B cell (primary cell): Measurements from ENCODE around the gene TPSAB1. TPM values are rescaled to one million over a fixed set of nuclear protein-coding genes. Genes with fewer than 3 reads are reported as not detected.

Experiments used
- ATAC-seq: fragments of 200-7000 bp; cut with Tn5 transposase; one replicate; pipeline ENCODE4 v1.10.0; 2021; ENCODE audit warnings: low read depth, mild to moderate bottlenecking, moderate number of reproducible peaks, moderate library complexity
- CTCF ChIA-PET: fragments of 350-600 bp; sonication (Branson Sonifier 250); formaldehyde crosslinking; loops from one replicate; lab custom pipeline; 2021; ENCODE audit warnings: antibody characterized with exemption, inconsistent platforms; lab: Charles Lee
- POLR2A ChIA-PET: fragments of 350-600 bp; sonication (Branson Sonifier 250); formaldehyde crosslinking; loops from one replicate; lab custom pipeline; 2021; ENCODE audit warnings: antibody characterized with exemption; lab: Charles Lee
- DNase-seq: peaks from one replicate; pipeline ENCODE4 v3.0.0; 2013
- H2AFZ ChIP-seq: 2 replicates; pipeline ENCODE4 v1.6.1; 2012; ENCODE audit warnings: mild to moderate bottlenecking, low read depth, low read length; ENCODE audit not compliant: insufficient read depth, poor library complexity, severe bottlenecking
- H3K27ac ChIP-seq, 2 donors: 1 replicate in 1 of 2; 2 replicates in 1 of 2; pipeline ENCODE4 v1.5.1; 2012 to 2013; ENCODE audit warnings: low read length in 2 of 2, mild to moderate bottlenecking in 2 of 2, moderate library complexity in 1 of 2
- H3K27me3 ChIP-seq, 4 experiments: fragments of 200-600 bp in 1 of 4; sonication (generic) in 1 of 4; replicated peaks in 1 of 4; 1 replicate in 2 of 4; 2 replicates in 2 of 4; pipeline versions ENCODE4 v1.6.1 to v1.7.0; 2013 to 2016; ENCODE audit warnings: low read length in 3 of 4, mild to moderate bottlenecking in 2 of 4, mixed read lengths in 1 of 4, moderate library complexity in 1 of 4; ENCODE audit not compliant: insufficient read depth in 4 of 4, control insufficient read depth in 3 of 4; ENCODE audit errors: control extremely low read depth in 1 of 4
- H3K36me3 ChIP-seq, 2 experiments: replicated peaks in 1 of 2; 1 replicate in 1 of 2; 2 replicates in 1 of 2; pipeline versions ENCODE4 v1.6.1 to v1.7.1; 2013; ENCODE audit warnings: low read length in 1 of 2; ENCODE audit not compliant: insufficient read depth in 2 of 2, control insufficient read depth in 1 of 2; ENCODE audit errors: control extremely low read depth in 1 of 2, extremely low read depth in 1 of 2
- H3K4me1 ChIP-seq, 2 donors: fragments of 200-600 bp in 1 of 2; sonication (generic) in 1 of 2; 1 replicate in 1 of 2; 2 replicates in 1 of 2; pipeline versions ENCODE4 v1.5.1 to v1.6.1; 2013 to 2017; ENCODE audit warnings: low read length in 2 of 2; ENCODE audit not compliant: control insufficient read depth in 2 of 2, insufficient read depth in 2 of 2
- H3K4me2 ChIP-seq: replicated peaks from 2 replicates; pipeline ENCODE3; 2012; ENCODE audit warnings: mild to moderate bottlenecking, low read depth, low read length; ENCODE audit not compliant: poor library complexity, severe bottlenecking
- H3K4me3 ChIP-seq, 5 experiments: fragments of 200-600 bp in 1 of 5; sonication (generic) in 1 of 5; 1 replicate in 3 of 5; 2 replicates in 2 of 5; pipeline versions ENCODE4 v1.5.1 to v1.7.0; 2011 to 2016; ENCODE audit warnings: low read length in 4 of 5, mild to moderate bottlenecking in 4 of 5, low read depth in 2 of 5, control low read depth in 1 of 5, moderate library complexity in 1 of 5; ENCODE audit not compliant: insufficient read depth in 1 of 5; ENCODE audit errors: control extremely low read depth in 1 of 5, extremely low read depth in 1 of 5
- H3K79me2 ChIP-seq: fragments of 200-600 bp; sonication (generic); one replicate; pipeline ENCODE4 v1.6.0; 2016; ENCODE audit warnings: low read length; ENCODE audit not compliant: control insufficient read depth, insufficient read depth
- H3K9ac ChIP-seq: fragments of 200-600 bp; sonication (generic); 2 replicates; pipeline ENCODE4 v1.6.1; 2017; ENCODE audit warnings: mild to moderate bottlenecking, low read length, moderate library complexity
- H3K9me3 ChIP-seq, 3 donors: one replicate each; pipeline versions ENCODE4 v1.6.1 to v1.7.1; 2013; ENCODE audit warnings: low read length in 2 of 3; ENCODE audit not compliant: control insufficient read depth in 2 of 3, insufficient read depth in 1 of 3; ENCODE audit errors: control extremely low read depth in 1 of 3
- H4K20me1 ChIP-seq: 2 replicates; pipeline ENCODE4 v1.6.0; 2012; ENCODE audit warnings: mild to moderate bottlenecking, low read length; ENCODE audit not compliant: insufficient read depth, control insufficient read depth, poor library complexity, severe bottlenecking
- H3K27ac Mint-ChIP-seq: one replicate; pipeline ENCODE4 v1.8.0; 2021; ENCODE audit warnings: mixed read lengths
- H3K27me3 Mint-ChIP-seq: one replicate; pipeline ENCODE4 v1.8.0; 2021; ENCODE audit warnings: mixed read lengths
- H3K4me1 Mint-ChIP-seq: one replicate; pipeline ENCODE4 v1.8.0; 2021; ENCODE audit warnings: mixed read lengths
- H3K4me3 Mint-ChIP-seq: one replicate; pipeline ENCODE4 v1.8.0; 2021; ENCODE audit warnings: mixed read lengths
- H3K9me3 Mint-ChIP-seq: one replicate; pipeline ENCODE4 v1.8.0; 2022; ENCODE audit warnings: mixed read lengths; ENCODE audit not compliant: insufficient read depth
- CTCF ChIP-seq: fragments of 200-600 bp; IDR thresholded peaks from one replicate; pipeline ENCODE4 v1.8.0; 2022; ENCODE audit warnings: antibody characterized with exemption, mild to moderate bottlenecking
- EZH2 ChIP-seq: IDR thresholded peaks from 2 replicates; pipeline ENCODE4 v1.6.1; 2012; ENCODE audit warnings: borderline replicate concordance, low read depth, mild to moderate bottlenecking, moderate library complexity, low read length; ENCODE audit not compliant: insufficient read depth, poor library complexity, severe bottlenecking
- WGBS: methylation state at CpG from one replicate; pipeline ENCODE4 v1.1.5; 2013; ENCODE audit warnings: missing lambda C conversion rate; ENCODE audit not compliant: insufficient coverage; 5-methylcytosine and 5-hydroxymethylcytosine counted together
- intact Hi-C: fragments of 100-400 bp; cut with micrococcal nuclease; formaldehyde crosslinking; loops from one replicate; pipeline ENCODE4 v1.10.0; 2022
- polyA plus RNA-seq: library from polyadenylated mRNA; depleted of rRNA; stranded (reverse); fragments of >200 nt; gene quantifications from 2 replicates; pipeline ENCODE4 v1.2.3, GENCODE V29; 2012
- total RNA-seq, 2 donors: library from RNA; stranded (reverse); fragments of 120-200 nt in 1 of 2; gene quantifications; 1 replicate in 1 of 2; 2 replicates in 1 of 2; pipeline versions ENCODE4 v1.2.3 to v1.2.4, GENCODE V29; 2013 to 2022

TPSAB1 gene
- total and polyA plus RNA-seq, 2 donors (not counting 1 experiment from before 2014, with no cell fraction given), result not detected

- intact Hi-C loops, result no loop called here
- Histone ChIP-seq H2AFZ (no peak overlapping the region), H3K9ac (no peak overlapping the region), H3K27me3 (peaks cover 0 to 44% (median 9%) of the 10 kb centered on the region in 4 experiments), H3K4me3 (no peak overlapping the region), H3K36me3 (no peaks in the 10 kb centered on the region), H4K20me1 (no peaks in the 10 kb centered on the region), H3K27ac (no peak overlapping the region), H3K4me1 (peaks cover 6 to 8% of the 10 kb centered on the region in 2 donors), H3K79me2 (no peaks in the 10 kb centered on the region), H3K4me2 (no peak overlapping the region), H3K9me3 (peaks cover 0 to 7% (median 0%) of the 10 kb centered on the region in 3 donors)
- Mint-ChIP-seq H3K27ac (peak overlapping the region; percentile 29), H3K4me1 (peaks cover 4% of the 10 kb centered on the region), H3K9me3 (no peaks in the 10 kb centered on the region), H3K27me3 (peaks cover 16% of the 10 kb centered on the region), H3K4me3 (no peak overlapping the region)
- WGBS, result 82% methylated on average over 22 of the region's 22 CpGs
- ChIA-PET POLR2A (no interaction called here), CTCF (no interaction called here)
- ATAC-seq (no peak), DNase-seq (no peak)
- TF ChIP-seq CTCF (no peak), EZH2 (no peak)
Measured at GRCh38 chr16:1256874-1257322, 16.4 kb downstream of the TPSAB1 start.

- H3K4me3 Mint-ChIP-seq, result no peak overlapping the region
- no peak overlapping the region for H2AFZ ChIP-seq
- ChIA-PET POLR2A (no interaction called here), CTCF (no interaction called here)
- H3K36me3 ChIP-seq, result no peaks in the 10 kb centered on the region
- no peak overlapping the region for H3K4me2 ChIP-seq
- no peaks in the 10 kb centered on the region for H3K9me3 Mint-ChIP-seq
- H3K27ac Mint-ChIP-seq, result no peak overlapping the region
- H3K27ac ChIP-seq, result no peak overlapping the region
- H3K27me3 ChIP-seq, result peaks cover 0 to 52% (median 9%) of the 10 kb centered on the region in 4 experiments
- H3K4me1 ChIP-seq, result peaks cover 6 to 8% of the 10 kb centered on the region in 2 donors
- no peaks in the 10 kb centered on the region for H3K79me2 ChIP-seq
- no peak overlapping the region for H3K9ac ChIP-seq
- DNase-seq, result no peak
- no peak overlapping the region for H3K4me3 ChIP-seq
- ATAC-seq, result no peak
- H4K20me1 ChIP-seq, result no peaks in the 10 kb centered on the region
- H3K27me3 Mint-ChIP-seq, result peaks cover 21% of the 10 kb centered on the region
- TF ChIP-seq CTCF (no peak), EZH2 (no peak)
- intact Hi-C loops, result no loop called here
- peaks cover 0 to 7% (median 0%) of the 10 kb centered on the region in 3 donors for H3K9me3 ChIP-seq
- peaks cover 4% of the 10 kb centered on the region for H3K4me1 Mint-ChIP-seq
- WGBS, result 83% methylated on average over 34 of the region's 34 CpGs
Measured at GRCh38 chr16:1257561-1258224, 17.2 kb downstream of the TPSAB1 start.
